IMR-90 (cell line): ENCODE measurements around the gene TMEM30A. TPM values are rescaled to one million over a fixed set of nuclear protein-coding genes. Genes with fewer than 3 reads are reported as not detected.

Experiments used
- ATAC-seq: fragments of 200-7000 bp; cut with Tn5 transposase; 2 replicates; pipeline ENCODE4 v1.9.1; 2020; ENCODE audit warnings: low read depth, mild to moderate bottlenecking, moderate library complexity
- BruUV-seq: library from RNA; stranded (reverse); fragments of 400-500 nt; replicated peaks from 2 replicates; lab custom pipeline; 2021; lab: Mats Ljungman, UMichigan
- CTCF ChIA-PET: fragments of 300-600 bp; formaldehyde crosslinking; extraction: SDS; loops from one replicate; lab custom pipeline; 2021; ENCODE audit warnings: antibody characterized with exemption; lab: Yijun Ruan, JAX
- POLR2A ChIA-PET: fragments of 300-600 bp; sonication (Branson Sonifier 250); formaldehyde crosslinking; loops from one replicate; lab custom pipeline; 2022; ENCODE audit warnings: antibody characterized with exemption; ENCODE audit not compliant: unreplicated experiment; lab: Charles Lee
- DNase-seq: peaks from one replicate; pipeline ENCODE4 v3.0.0; 2013
- H2AFZ ChIP-seq: replicated peaks from 2 replicates; pipeline ENCODE3; 2013; ENCODE audit warnings: low read length, mild to moderate bottlenecking; ENCODE audit not compliant: poor library complexity
- H2AK5ac ChIP-seq: 2 replicates; pipeline ENCODE4 v1.6.1; 2013; ENCODE audit warnings: low read depth, low read length, inconsistent platforms
- H2AK9ac ChIP-seq: replicated peaks from 2 replicates; pipeline ENCODE3; 2013; ENCODE audit warnings: mild to moderate bottlenecking, low read depth, low read length, moderate library complexity; ENCODE audit not compliant: poor library complexity
- H2BK120ac ChIP-seq: 2 replicates; pipeline ENCODE4 v1.6.1; 2013; ENCODE audit warnings: low read depth, low read length, inconsistent platforms
- H2BK15ac ChIP-seq: 3 replicates; pipeline ENCODE4 v1.6.1; 2013; ENCODE audit warnings: low read depth, low read length, inconsistent platforms
- H2BK20ac ChIP-seq: 2 replicates; pipeline ENCODE4 v1.6.1; 2013; ENCODE audit warnings: low read depth, mild to moderate bottlenecking, inconsistent platforms, low read length, moderate library complexity
- H2BK5ac ChIP-seq: 2 replicates; pipeline ENCODE4 v1.6.1; 2013; ENCODE audit warnings: mild to moderate bottlenecking, low read depth, low read length, inconsistent platforms; ENCODE audit not compliant: poor library complexity, severe bottlenecking
- H3K14ac ChIP-seq: replicated peaks from 2 replicates; pipeline ENCODE4 v1.6.1; 2013; ENCODE audit warnings: low read depth, low read length, inconsistent platforms
- H3K18ac ChIP-seq: 2 replicates; pipeline ENCODE4 v1.6.1; 2013; ENCODE audit warnings: low read depth, low read length, control low read depth
- H3K23ac ChIP-seq: 2 replicates; pipeline ENCODE4 v1.6.1; 2013; ENCODE audit warnings: low read depth, low read length, inconsistent platforms
- H3K27ac ChIP-seq: 2 replicates; pipeline ENCODE4 v1.5.1; 2013; ENCODE audit warnings: mild to moderate bottlenecking, control low read depth, low read length; ENCODE audit not compliant: insufficient read depth
- H3K27me3 ChIP-seq: 2 replicates; pipeline ENCODE4 v1.6.1; 2013; ENCODE audit warnings: low read length; ENCODE audit not compliant: control insufficient read depth, insufficient read depth
- H3K36me3 ChIP-seq: 2 replicates; pipeline ENCODE4 v1.6.1; 2013; ENCODE audit warnings: low read length, mixed read lengths; ENCODE audit not compliant: control insufficient read depth, insufficient read depth
- H3K4ac ChIP-seq: 2 replicates; pipeline ENCODE4 v1.6.1; 2013; ENCODE audit warnings: low read depth, low read length, inconsistent platforms
- H3K4me1 ChIP-seq: 2 replicates; pipeline ENCODE4 v1.6.1; 2013; ENCODE audit warnings: low read length, mixed read lengths; ENCODE audit not compliant: control insufficient read depth, insufficient read depth
- H3K4me2 ChIP-seq: 2 replicates; pipeline ENCODE4 v1.6.1; 2013; ENCODE audit warnings: low read depth, mild to moderate bottlenecking, control low read depth, low read length, moderate library complexity
- H3K4me3 ChIP-seq: 2 replicates; pipeline ENCODE4 v1.5.1; 2013; ENCODE audit warnings: low read depth, mild to moderate bottlenecking, control low read depth, low read length, moderate library complexity; ENCODE audit not compliant: insufficient read depth
- H3K56ac ChIP-seq: 2 replicates; pipeline ENCODE4 v1.6.1; 2013; ENCODE audit warnings: low read length, inconsistent platforms; ENCODE audit not compliant: insufficient read depth; ENCODE audit errors: extremely low read depth
- H3K79me1 ChIP-seq, 2 experiments: 2 replicates each; pipeline ENCODE4 v1.6.1; 2013; ENCODE audit warnings: low read length in 2 of 2, inconsistent platforms in 1 of 2, low read depth in 1 of 2
- H3K9ac ChIP-seq: 2 replicates; pipeline ENCODE4 v1.6.1; 2013; ENCODE audit warnings: low read depth, low read length, control low read depth
- H3K9me1 ChIP-seq: 2 replicates; pipeline ENCODE4 v1.6.1; 2013; ENCODE audit warnings: low read length, inconsistent platforms; ENCODE audit not compliant: insufficient read depth
- H3K9me3 ChIP-seq: 2 replicates; pipeline ENCODE4 v1.6.1; 2013; ENCODE audit warnings: low read length; ENCODE audit not compliant: control insufficient read depth, insufficient read depth
- H4K20me1 ChIP-seq: 2 replicates; pipeline ENCODE4 v1.6.1; 2013; ENCODE audit warnings: low read length, inconsistent platforms; ENCODE audit not compliant: insufficient read depth
- H4K5ac ChIP-seq: 2 replicates; pipeline ENCODE4 v1.6.1; 2013; ENCODE audit warnings: mild to moderate bottlenecking, low read depth, low read length, control low read depth
- H4K8ac ChIP-seq, 2 experiments: 2 replicates each; pipeline ENCODE4 v1.6.1; 2013; ENCODE audit warnings: low read depth in 2 of 2, low read length in 2 of 2, control low read depth in 1 of 2, inconsistent platforms in 1 of 2
- H4K91ac ChIP-seq: 2 replicates; pipeline ENCODE4 v1.6.1; 2013; ENCODE audit warnings: low read depth, low read length, inconsistent platforms; ENCODE audit not compliant: insufficient read depth
- MAFK ChIP-seq: IDR thresholded peaks from 2 replicates; pipeline ENCODE4 v1.6.1; 2012; ENCODE audit warnings: low read depth, low read length, improper control_type of control experiment
- RCOR1 ChIP-seq: IDR thresholded peaks from 2 replicates; pipeline ENCODE4 v1.6.1; 2012; ENCODE audit warnings: mild to moderate bottlenecking, low read length, improper control_type of control experiment; ENCODE audit not compliant: insufficient replicate concordance
- WGBS, 2 experiments: methylation state at CpG; one replicate each; pipeline versions ENCODE4 v1.1.5 to v1.1.7; 2013; ENCODE audit warnings: missing lambda C conversion rate in 2 of 2; ENCODE audit not compliant: insufficient read length in 1 of 2; ENCODE audit errors: extremely low coverage in 2 of 2; 5-methylcytosine and 5-hydroxymethylcytosine counted together
- dilution Hi-C: fragments of 300-500 bp; cut with HindIII; formaldehyde crosslinking; loops from one replicate; pipeline ENCODE4 v1.14.3; 2018; ENCODE audit warnings: low sequenced_read_pairs; ENCODE audit not compliant: unreplicated experiment
- in situ Hi-C: fragments of 300-500 bp; cut with MboI; formaldehyde crosslinking; loops from 3 replicates; pipeline ENCODE4 v1.14.3; 2019; ENCODE audit warnings: low sequenced_read_pairs, inconsistent platforms, mixed read lengths
- intact Hi-C: fragments of 100-400 bp; cut with micrococcal nuclease; formaldehyde crosslinking; loops from 2 replicates; pipeline ENCODE4 v1.10.0; 2022
- polyA plus RNA-seq, 3 experiments: library from polyadenylated mRNA; depleted of rRNA; stranded (reverse); fragments of >200 nt; gene quantifications; 2 replicates each; pipeline ENCODE4 v1.2.3, GENCODE V29; 2012; ENCODE audit warnings: low replicate concordance in 1 of 3
- total RNA-seq: library from RNA; depleted of rRNA; stranded (reverse); fragments of >200 nt; gene quantifications from 2 replicates; pipeline ENCODE4 v1.2.3, GENCODE V29; 2012
- TF ChIP-seq, protein P1 (sequence below): conservative IDR thresholded peaks from 2 replicates; pipeline ENCODE4 v1.5.1; 2012; ENCODE audit warnings: mild to moderate bottlenecking, low read depth, low read length, improper control_type of control experiment

Gene TMEM30A
- total and polyA plus RNA-seq, 2 of the 4 experiments (the other 2 are of a cell fraction), result 48.5 to 111 TPM

DNA sequence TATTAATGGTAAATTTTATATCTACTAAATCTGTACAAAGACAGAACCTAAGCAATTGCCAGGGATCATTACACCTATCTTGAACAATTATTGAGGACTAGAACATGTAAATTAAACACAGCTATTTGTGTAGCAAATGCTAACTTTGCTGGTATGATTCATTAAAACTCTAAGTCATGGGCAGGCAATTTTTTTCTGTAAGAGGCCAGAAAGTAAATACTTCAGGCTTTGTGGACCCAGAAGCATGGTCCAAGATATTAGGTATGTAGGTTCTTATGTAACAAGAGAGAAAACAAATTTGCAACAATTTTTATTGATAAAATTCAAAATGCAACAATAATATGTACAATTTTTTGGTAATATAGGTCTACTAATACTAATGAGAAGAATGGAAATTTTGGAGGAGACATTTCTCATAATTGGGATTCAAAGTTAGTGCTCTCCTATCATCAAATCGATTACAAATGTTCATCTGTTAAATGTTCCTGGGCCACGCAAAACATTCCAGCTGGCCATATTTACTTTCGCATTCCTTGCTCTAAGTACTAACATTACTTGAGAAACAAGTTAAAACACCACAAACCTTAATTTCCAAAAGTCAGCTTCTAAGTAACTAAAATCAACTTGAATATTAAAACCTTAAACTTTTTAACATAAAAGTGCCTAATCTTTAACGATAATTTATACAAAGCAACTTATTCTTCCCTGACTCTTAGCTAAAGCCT, 4.3 kb downstream of the TMEM30A start:
- Histone ChIP-seq H3K27me3 (no peaks in the 10 kb centered on the region), H3K14ac (no peak overlapping the region; the same call in 1 of the 2 replicates), H3K27ac (no peak overlapping the region), H3K79me1 (peaks cover 12 to 34% of the 10 kb centered on the region in 2 experiments), H4K5ac (no peak overlapping the region), H2BK5ac (peak overlapping the region; percentile 91), H4K8ac (peak overlapping the region in 1 of 2 experiments; percentile 18; a peak in 1 of 4 replicates), H4K20me1 (peaks cover 32% of the 10 kb centered on the region), H2AK5ac (no peak overlapping the region), H3K56ac (no peak overlapping the region), H3K23ac (no peak overlapping the region; the same call in 1 of the 2 replicates), H3K36me3 (peaks cover 1% of the 10 kb centered on the region), H2BK20ac (no peak overlapping the region), H3K9me3 (no peaks in the 10 kb centered on the region), H3K4ac (no peak overlapping the region), H3K18ac (peak overlapping the region; percentile 40; the same call in 1 of the 2 replicates), H2AFZ (no peak overlapping the region), H2AK9ac (no peak overlapping the region), H3K4me1 (peaks cover 15% of the 10 kb centered on the region), H3K4me2 (peak overlapping the region; percentile 82; the same call in 1 of the 2 replicates), H2BK120ac (no peak overlapping the region), H3K9ac (no peak overlapping the region; the same call in 1 of the 2 replicates), H3K4me3 (peak overlapping the region; percentile 35; the same call in 1 of the 2 replicates), H3K9me1 (peaks cover 7% of the 10 kb centered on the region; the same call in 1 of the 2 replicates), H2BK15ac (no peak overlapping the region), H4K91ac (no peak overlapping the region)
- ATAC-seq (no peak), DNase-seq (peak; percentile 45)
- ChIA-PET CTCF (interaction anchor here (0.5 to 0.6 kb wide), 2 partner anchors 167 to 262 kb away, joined by 3 read pairs; no protein-coding TSS in a partner anchor), POLR2A (interaction anchor here (0.6 kb wide), 1 partner anchor 25 kb away, joined by 3 read pairs; no protein-coding TSS in a partner anchor)
- TF ChIP-seq MAFK (no peak), RCOR1 (no peak)
- TF ChIP-seq, protein P1, sequence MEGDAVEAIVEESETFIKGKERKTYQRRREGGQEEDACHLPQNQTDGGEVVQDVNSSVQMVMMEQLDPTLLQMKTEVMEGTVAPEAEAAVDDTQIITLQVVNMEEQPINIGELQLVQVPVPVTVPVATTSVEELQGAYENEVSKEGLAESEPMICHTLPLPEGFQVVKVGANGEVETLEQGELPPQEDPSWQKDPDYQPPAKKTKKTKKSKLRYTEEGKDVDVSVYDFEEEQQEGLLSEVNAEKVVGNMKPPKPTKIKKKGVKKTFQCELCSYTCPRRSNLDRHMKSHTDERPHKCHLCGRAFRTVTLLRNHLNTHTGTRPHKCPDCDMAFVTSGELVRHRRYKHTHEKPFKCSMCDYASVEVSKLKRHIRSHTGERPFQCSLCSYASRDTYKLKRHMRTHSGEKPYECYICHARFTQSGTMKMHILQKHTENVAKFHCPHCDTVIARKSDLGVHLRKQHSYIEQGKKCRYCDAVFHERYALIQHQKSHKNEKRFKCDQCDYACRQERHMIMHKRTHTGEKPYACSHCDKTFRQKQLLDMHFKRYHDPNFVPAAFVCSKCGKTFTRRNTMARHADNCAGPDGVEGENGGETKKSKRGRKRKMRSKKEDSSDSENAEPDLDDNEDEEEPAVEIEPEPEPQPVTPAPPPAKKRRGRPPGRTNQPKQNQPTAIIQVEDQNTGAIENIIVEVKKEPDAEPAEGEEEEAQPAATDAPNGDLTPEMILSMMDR, result no peak
- in situ Hi-C loops, result no loop called here
- BruUV-seq, result no TSS peak
- intact Hi-C loops, result loop anchor here (5.0 to 10.0 kb wide), 2 partner anchors 247 to 475 kb away; no protein-coding TSS in a partner anchor
- dilution Hi-C loops, result no loop called here
- WGBS, 2 experiments, result 63 to 100% methylated on average over 1 to 3 of the region's 4 CpGs
